Esophagus muscularis mucosa (tissue), 4 donors: ENCODE measurements around the gene CST9L.

Experiments used
- EP300 ChIP-seq: sonication (generic); formaldehyde crosslinking; IDR thresholded peaks from one replicate; pipeline ENCODE4 v1.6.1; 2017; ENCODE audit warnings: antibody characterized with exemption
- POLR2AphosphoS5 ChIP-seq, 2 donors: sonication (generic); formaldehyde crosslinking; IDR thresholded peaks; one replicate each; pipeline ENCODE4 v1.6.1; 2017; ENCODE audit warnings: antibody characterized with exemption in 2 of 2
- TF ChIP-seq, protein P1 (sequence below), 3 experiments: fragments of 200-600 bp in 2 of 3; fragments of 450-650 bp in 1 of 3; sonication (generic) in 2 of 3; IDR thresholded peaks; one replicate each; pipeline ENCODE4 v1.5.1; 2017 to 2019; ENCODE audit warnings: antibody characterized with exemption in 3 of 3, mild to moderate bottlenecking in 2 of 3, moderate library complexity in 1 of 3

DNA sequence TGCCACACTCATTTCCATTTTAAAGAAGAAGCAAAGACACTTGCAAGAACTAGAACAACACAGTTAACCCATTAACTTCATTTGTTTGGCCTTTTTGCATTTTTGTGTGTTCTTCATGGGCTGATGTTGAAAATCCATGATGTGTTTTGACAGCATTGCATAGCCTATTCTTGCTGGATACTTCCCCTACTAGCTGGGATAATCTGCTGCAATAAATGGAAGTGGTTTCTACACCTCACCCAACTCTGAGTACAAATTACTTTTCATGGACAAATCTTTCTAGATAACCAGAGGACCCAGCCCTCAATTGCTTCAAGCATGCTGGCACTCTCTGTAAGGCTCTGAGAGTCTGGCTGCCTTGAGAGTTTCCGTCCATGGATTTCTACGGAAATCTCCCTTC lies 26.5 kb downstream of the CST9L start:
- TF ChIP-seq, protein P1, sequence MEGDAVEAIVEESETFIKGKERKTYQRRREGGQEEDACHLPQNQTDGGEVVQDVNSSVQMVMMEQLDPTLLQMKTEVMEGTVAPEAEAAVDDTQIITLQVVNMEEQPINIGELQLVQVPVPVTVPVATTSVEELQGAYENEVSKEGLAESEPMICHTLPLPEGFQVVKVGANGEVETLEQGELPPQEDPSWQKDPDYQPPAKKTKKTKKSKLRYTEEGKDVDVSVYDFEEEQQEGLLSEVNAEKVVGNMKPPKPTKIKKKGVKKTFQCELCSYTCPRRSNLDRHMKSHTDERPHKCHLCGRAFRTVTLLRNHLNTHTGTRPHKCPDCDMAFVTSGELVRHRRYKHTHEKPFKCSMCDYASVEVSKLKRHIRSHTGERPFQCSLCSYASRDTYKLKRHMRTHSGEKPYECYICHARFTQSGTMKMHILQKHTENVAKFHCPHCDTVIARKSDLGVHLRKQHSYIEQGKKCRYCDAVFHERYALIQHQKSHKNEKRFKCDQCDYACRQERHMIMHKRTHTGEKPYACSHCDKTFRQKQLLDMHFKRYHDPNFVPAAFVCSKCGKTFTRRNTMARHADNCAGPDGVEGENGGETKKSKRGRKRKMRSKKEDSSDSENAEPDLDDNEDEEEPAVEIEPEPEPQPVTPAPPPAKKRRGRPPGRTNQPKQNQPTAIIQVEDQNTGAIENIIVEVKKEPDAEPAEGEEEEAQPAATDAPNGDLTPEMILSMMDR (IDR thresholded peaks at IDR 0.05) = no peak
- no peak for TF ChIP-seq POLR2AphosphoS5 (IDR thresholded peaks at IDR 0.05)
- no peak for TF ChIP-seq EP300
